RWPE1 (cell line): ENCODE results near the gene KRT14.

Experiments used
- CTCF ChIA-PET: fragments of 350-600 bp; sonication (Branson Sonifier 250); formaldehyde crosslinking; extraction: SDS; loops from one replicate; lab custom pipeline; 2021; lab: Yijun Ruan, JAX
- POLR2A ChIA-PET: fragments of 400-600 bp; formaldehyde crosslinking; extraction: SDS; loops from one replicate; lab custom pipeline; 2020; ENCODE audit warnings: antibody characterized with exemption; ENCODE audit not compliant: low non-redundant PET; lab: Yijun Ruan, JAX
- DNase-seq: peaks from one replicate; pipeline ENCODE4 v3.0.0; 2012; ENCODE audit warnings: low spot score
- H3K27ac ChIP-seq: fragments of 450-650 bp; 2 replicates; pipeline ENCODE4 v1.5.1; 2017
- CTCF ChIP-seq: fragments of 450-650 bp; conservative IDR thresholded peaks from 2 replicates; pipeline ENCODE4 v1.5.1; 2017; ENCODE audit warnings: low read depth, mild to moderate bottlenecking

Gene KRT14

GRCh38 chr17:41539979-41540701 is 46.6 kb downstream of the KRT14 start:
- POLR2A ChIA-PET: no interaction called here

GRCh38 chr17:41539071-41539492 is 47.6 kb downstream of the KRT14 start:
- POLR2A ChIA-PET: no interaction called here
- DNase-seq: no peak
- CTCF ChIA-PET: no interaction called here
- TF ChIP-seq CTCF: no peak
- H3K27ac ChIP-seq: peak overlapping the region; percentile 86

More at GRCh38 chr17:41539979-41540701, 46.6 kb downstream of the KRT14 start:
- DNase-seq: no peak
- CTCF ChIA-PET: interaction anchor here (0.6 to 1.9 kb wide), 5 partner anchors 9 to 211 kb away, joined by 3 to 13 read pairs (median 3); no protein-coding TSS in a partner anchor
- TF ChIP-seq CTCF: no peak
- peak overlapping the region; percentile 42 for H3K27ac ChIP-seq

- TF ChIP-seq CTCF: no peak
- H3K27ac ChIP-seq: peak overlapping the region; percentile 86
- POLR2A ChIA-PET: interaction anchor here (0.6 to 0.9 kb wide), 2 partner anchors 10 to 11 kb away, joined by 3 to 4 read pairs; no protein-coding TSS in a partner anchor
- peak; percentile 63 for DNase-seq
- CTCF ChIA-PET: no interaction called here
These were observed 48.1 kb downstream of the KRT14 start for GRCh38 chr17:41538565-41538991.

- H3K27ac ChIP-seq: peak overlapping the region; percentile 86
- CTCF ChIA-PET: interaction anchor here (2.9 kb wide), 1 partner anchor 11 kb away, joined by 10 read pairs; no protein-coding TSS in a partner anchor
- TF ChIP-seq CTCF: no peak
- POLR2A ChIA-PET: interaction anchor here (0.6 to 0.9 kb wide), 3 partner anchors 9 to 17 kb away, joined by 3 to 4 read pairs (median 4); no protein-coding TSS in a partner anchor
- DNase-seq: peak; percentile 44
These were observed 48.7 kb downstream of the KRT14 start for GRCh38 chr17:41537990-41538389.

- ChIA-PET POLR2A (interaction anchor here (0.9 kb wide), 1 partner anchor 17 kb away, joined by 4 read pairs; no protein-coding TSS in a partner anchor), CTCF (interaction anchor here (2.9 kb wide), 1 partner anchor 11 kb away, joined by 10 read pairs; no protein-coding TSS in a partner anchor)
- peak overlapping the region; percentile 86 for H3K27ac ChIP-seq
- no peak for DNase-seq
- TF ChIP-seq CTCF: no peak
These were observed 49.1 kb downstream of the KRT14 start for GRCh38 chr17:41537614-41537954.

- ChIA-PET CTCF (interaction anchor here (0.5 to 2.9 kb wide), 4 partner anchors 12 to 111 kb away, joined by 3 to 10 read pairs (median 4); partner anchors contain the start of gene KRT15), POLR2A (interaction anchor here (0.9 kb wide), 1 partner anchor 16 kb away, joined by 4 read pairs; no protein-coding TSS in a partner anchor)
- H3K27ac ChIP-seq: peak overlapping the region; percentile 86
- DNase-seq: no peak
- no peak for TF ChIP-seq CTCF
These were observed 49.7 kb downstream of the KRT14 start for GRCh38 chr17:41536741-41537613.
